Coronary artery (tissue), 2 donors: ENCODE data around the gene REL.
"Not testable (repeated sequence)": the region's sequence is repeated elsewhere in the genome, so short reads cannot be mapped to it uniquely, and the experiment has no call there.

Source experiments
- DNase-seq: peaks from one replicate; pipeline ENCODE4 v3.0.0-alpha.2; 2017; ENCODE audit warnings: low spot score
- H3K27ac ChIP-seq, 2 donors: fragments of 200-600 bp; sonication (generic); one replicate each; pipeline ENCODE4 v1.5.1; 2016 to 2019
- H3K4me3 ChIP-seq: fragments of 200-600 bp; sonication (generic); 2 replicates; pipeline ENCODE4 v1.5.1; 2016; ENCODE audit warnings: mild to moderate bottlenecking, moderate library complexity
- TF ChIP-seq, protein P1 (sequence below): fragments of 200-600 bp; sonication (generic); IDR thresholded peaks from one replicate; pipeline ENCODE4 v1.5.1; 2019; ENCODE audit warnings: antibody characterized with exemption

Gene REL

DNA sequence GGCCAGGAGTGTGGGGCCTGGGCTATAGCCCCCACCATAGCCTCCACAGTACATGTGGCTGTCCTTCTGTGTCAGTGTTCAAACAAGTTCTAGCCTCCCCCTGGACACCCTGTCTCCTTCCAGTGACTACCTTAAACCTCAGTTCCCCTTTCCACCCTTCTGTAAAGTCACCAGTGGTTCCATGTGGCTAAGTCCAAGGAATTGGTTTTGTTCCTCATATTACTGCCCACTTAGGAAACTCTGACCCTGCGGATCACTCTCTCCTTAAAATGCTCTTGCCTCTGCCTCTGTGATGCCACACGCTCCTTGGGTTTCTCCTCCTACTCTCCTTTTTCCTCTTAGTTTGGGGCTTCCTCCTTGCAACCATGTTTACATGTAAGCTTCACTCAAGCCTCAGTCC is 27.8 kb upstream of the REL start:
- no peak overlapping the region for H3K4me3 ChIP-seq
- TF ChIP-seq, protein P1, sequence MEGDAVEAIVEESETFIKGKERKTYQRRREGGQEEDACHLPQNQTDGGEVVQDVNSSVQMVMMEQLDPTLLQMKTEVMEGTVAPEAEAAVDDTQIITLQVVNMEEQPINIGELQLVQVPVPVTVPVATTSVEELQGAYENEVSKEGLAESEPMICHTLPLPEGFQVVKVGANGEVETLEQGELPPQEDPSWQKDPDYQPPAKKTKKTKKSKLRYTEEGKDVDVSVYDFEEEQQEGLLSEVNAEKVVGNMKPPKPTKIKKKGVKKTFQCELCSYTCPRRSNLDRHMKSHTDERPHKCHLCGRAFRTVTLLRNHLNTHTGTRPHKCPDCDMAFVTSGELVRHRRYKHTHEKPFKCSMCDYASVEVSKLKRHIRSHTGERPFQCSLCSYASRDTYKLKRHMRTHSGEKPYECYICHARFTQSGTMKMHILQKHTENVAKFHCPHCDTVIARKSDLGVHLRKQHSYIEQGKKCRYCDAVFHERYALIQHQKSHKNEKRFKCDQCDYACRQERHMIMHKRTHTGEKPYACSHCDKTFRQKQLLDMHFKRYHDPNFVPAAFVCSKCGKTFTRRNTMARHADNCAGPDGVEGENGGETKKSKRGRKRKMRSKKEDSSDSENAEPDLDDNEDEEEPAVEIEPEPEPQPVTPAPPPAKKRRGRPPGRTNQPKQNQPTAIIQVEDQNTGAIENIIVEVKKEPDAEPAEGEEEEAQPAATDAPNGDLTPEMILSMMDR: no peak
- peak overlapping the region in 1 of 2 donors; percentile 11 for H3K27ac ChIP-seq
- no peak for DNase-seq

DNA sequence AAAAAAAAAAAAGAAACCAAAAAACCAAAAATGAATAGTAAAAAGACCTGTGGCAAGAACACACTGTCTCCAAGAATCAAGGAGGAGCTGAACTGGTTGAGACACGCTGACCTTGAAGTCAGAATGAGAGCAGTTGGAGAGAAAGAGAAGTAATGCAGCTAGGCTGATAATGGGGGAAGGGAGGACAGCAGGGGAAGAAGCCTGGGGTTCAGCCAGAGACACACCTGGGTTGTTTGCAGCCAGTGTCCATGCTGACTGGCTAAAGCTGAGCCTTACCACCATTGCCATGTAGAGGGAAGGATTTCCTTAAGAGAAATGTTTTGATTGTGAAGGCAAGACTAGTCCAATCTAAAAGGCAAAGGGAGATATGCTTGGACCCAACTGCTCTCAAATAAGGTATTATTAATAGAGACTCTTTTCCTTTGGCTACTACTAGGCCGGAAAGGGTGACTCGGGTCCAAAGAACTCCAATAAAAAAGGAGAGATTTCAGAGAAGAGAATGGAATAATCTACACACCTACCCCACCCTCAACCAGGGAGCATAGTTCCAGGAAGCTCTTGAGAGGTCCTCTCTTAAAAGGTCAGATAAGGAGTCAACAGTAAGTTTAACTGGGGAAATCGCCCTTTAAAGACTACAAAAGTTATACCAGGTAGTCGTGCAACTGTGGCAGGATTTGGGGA is 25.2 kb upstream of the REL start:
- Histone ChIP-seq H3K27ac (no peak overlapping the region), H3K4me3 (no peak overlapping the region)
- TF ChIP-seq, protein P1: no peak
- no peak for DNase-seq

DNA sequence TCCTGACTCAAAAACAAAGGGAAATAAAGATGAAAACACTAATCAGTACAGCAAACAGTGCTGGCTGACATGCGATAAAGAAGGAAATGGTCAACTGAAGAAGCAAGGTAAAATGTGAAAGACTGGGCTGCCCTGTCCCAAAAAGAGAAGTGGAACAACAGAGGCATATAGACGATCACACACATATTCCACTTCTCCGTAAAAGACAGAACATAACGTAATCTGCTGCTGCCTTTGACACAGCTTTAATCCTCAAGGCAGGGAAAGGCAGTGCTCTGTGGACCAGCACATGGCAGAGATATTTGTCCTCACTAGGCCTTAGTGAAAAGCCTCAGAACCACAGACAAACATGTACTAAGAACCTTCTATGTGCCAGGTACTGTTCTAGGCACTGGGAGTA is 24.3 kb upstream of the REL start:
- H3K27ac ChIP-seq: no peak overlapping the region
- DNase-seq: no peak
- H3K4me3 ChIP-seq: no peak overlapping the region
- TF ChIP-seq, protein P1: no peak

DNA sequence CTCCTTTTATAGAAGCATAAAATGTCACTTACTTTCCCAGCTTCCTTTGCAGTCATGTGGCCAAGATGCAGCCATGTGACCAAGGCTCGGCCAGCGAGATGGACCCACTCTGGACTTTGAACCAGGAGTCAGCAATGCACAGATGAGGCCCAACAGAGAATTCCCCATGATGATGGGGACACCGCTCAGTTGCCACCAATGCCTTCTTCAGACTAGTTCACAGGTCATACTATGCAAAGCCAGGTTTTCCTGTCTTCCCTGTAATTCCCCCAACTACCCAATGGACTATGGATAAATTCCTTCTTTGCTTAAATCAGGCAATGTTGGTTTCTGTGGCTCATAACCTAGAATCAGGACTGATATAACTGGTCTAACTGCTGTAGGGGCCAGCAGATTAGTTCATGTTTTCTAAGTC is 22.5 kb upstream of the REL start:
- Histone ChIP-seq H3K27ac (no peak overlapping the region), H3K4me3 (no peak overlapping the region)
- TF ChIP-seq, protein P1: no peak
- no peak for DNase-seq

DNA sequence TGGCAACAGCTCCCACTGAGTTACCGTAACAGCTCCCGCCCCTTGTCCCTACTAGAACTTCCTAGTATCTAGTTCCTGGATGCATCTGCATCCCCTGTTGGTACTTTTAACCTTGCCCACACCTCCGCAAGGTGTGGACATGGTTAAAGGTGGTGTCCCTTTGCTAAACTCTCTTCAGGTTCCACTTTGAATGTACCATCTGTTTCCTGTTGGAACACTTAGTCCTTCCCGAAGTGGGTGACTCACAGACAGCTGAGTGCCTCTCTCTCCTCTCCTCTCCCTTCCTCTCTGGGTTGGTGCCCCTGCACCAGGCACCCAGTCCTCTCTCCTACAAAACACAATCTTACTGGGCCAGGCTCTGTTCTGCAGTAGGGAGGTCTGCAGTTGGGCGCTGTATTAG is 19.6 kb upstream of the REL start:
- TF ChIP-seq, protein P1: no peak
- no peak for DNase-seq
- H3K27ac ChIP-seq: no peak overlapping the region
- H3K4me3 ChIP-seq: no peak overlapping the region

DNA sequence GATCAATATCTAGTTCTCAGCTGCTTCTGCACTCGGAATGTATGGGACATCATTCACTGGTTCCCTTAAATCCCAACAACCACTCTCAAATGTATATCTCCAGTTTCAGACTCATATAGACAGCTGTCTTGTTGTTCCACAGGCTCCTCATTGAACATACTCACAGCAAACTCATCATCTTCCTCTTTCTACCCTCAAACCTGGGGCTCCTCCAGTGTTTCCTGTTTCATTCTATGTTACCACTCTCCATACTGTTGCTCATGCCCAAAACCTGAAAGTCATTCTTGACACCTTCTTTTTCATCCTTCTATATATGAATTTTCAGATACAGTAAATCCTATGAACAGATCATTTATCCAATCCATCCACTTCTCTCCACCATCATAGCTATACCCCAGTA is 18.7 kb upstream of the REL start:
- no peak overlapping the region for H3K4me3 ChIP-seq
- no peak for DNase-seq
- no peak overlapping the region for H3K27ac ChIP-seq
- TF ChIP-seq, protein P1: no peak

DNA sequence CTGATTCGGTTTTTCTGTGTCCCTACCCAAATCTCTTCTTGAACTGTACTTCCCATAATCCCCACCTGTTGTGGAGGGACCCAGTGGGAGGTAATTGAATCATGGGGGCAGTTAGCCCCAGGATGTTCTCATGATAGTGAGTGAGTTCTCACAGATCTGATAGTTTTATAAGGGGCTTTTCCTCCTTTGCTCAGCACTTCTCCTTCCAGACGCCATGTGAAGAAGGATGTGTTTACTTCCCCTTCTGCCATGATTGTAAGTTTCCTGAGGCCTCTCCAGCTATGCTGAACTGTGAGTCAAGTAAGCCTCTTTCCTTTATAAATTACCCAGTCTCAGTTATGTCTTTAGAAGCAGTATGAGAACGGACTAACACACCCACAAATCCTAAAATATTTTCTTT is 16.0 kb upstream of the REL start:
- not testable (repeated sequence) for H3K27ac ChIP-seq, H3K4me3 ChIP-seq, DNase-seq
